ENCODE measurements around the gene DOLK. TPM values are rescaled to one million over a fixed set of nuclear protein-coding genes. Genes with fewer than 3 reads are reported as not detected.

The DOLK gene
- total and polyA plus RNA-seq, 2 donors (not counting 1 experiment from before 2014, with no cell fraction given), result 3.0 to 12.2 TPM

DNA sequence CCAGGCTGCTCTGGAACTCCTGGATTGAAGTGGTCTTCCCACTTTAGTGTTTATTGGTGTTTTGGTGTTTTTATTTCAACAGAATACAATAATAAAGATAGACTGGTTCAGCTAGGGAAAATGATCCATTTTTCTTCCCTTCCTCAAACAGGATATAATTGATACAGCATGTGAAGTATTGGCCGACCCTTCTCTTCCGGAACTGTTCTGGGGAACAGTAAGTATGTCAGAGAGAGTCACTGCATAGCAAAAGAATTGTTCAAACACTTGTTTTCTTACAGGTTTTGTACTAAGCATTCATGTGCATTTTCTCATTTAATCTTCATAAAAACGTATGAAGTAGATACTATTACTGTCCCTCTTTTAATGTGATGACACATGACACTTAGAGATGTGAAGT lies 31.7 kb upstream of the DOLK start:
- ChIA-PET CTCF (no interaction called here), POLR2A (no interaction called here)
- no peak for ATAC-seq (ENCODE audit: low read depth)

DNA sequence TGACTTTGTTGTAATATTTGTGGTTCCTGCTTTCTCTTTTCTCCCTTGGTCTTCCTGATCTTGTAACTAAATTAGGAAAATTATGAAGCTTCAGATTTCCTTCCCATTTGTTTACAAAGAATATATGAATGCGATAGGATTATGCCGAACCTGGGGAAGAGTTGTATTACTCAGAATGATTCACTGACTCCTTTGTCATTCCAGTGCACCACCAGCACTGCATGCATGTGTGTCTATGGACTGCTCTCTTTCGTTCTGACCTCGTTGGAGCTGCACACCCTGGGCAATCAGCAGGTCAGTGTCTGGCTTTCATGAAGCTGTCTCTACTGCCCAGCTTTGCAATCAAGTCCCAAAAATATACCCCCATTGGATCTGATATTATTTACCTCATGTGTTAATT lies 25.6 kb upstream of the DOLK start:
- ATAC-seq (ENCODE audit: low read depth) (no peak), DNase-seq (no peak)
- H3K27ac ChIP-seq (ENCODE audit: low read length in 2 of 2), result no peak overlapping the region
- no peak overlapping the region for H2AFZ ChIP-seq (ENCODE audit: insufficient read depth, low read depth, low read length, poor library complexity, severe bottlenecking)
- Mint-ChIP-seq H3K27ac (no peak overlapping the region), H3K4me1 (no peaks in the 10 kb centered on the region), H3K4me3 (no peak overlapping the region), H3K9me3 (ENCODE audit: insufficient read depth) (no peaks in the 10 kb centered on the region), H3K27me3 (no peaks in the 10 kb centered on the region)
- H3K79me2 ChIP-seq (ENCODE audit: control insufficient read depth, insufficient read depth, low read length), result peaks cover 3% of the 10 kb centered on the region
- H3K27me3 ChIP-seq (replicated peaks in 1 of 4; ENCODE audit: control extremely low read depth in 1 of 4, control insufficient read depth in 3 of 4, insufficient read depth in 4 of 4, low read length in 3 of 4), result no peaks in the 10 kb centered on the region
- intact Hi-C loops (cut with micrococcal nuclease), result no loop called here
- H3K9ac ChIP-seq (ENCODE audit: low read length), result no peak overlapping the region
- no peaks in the 10 kb centered on the region for H4K20me1 ChIP-seq (ENCODE audit: control insufficient read depth, insufficient read depth, low read length, poor library complexity, severe bottlenecking)
- peaks cover 0 to 81% of the 10 kb centered on the region in 2 experiments for H3K36me3 ChIP-seq (replicated peaks in 1 of 2; ENCODE audit: control extremely low read depth in 1 of 2, control insufficient read depth in 1 of 2, extremely low read depth in 1 of 2, insufficient read depth in 2 of 2, low read length in 1 of 2)
- no peaks in the 10 kb centered on the region for H3K4me1 ChIP-seq (ENCODE audit: control insufficient read depth in 2 of 2, insufficient read depth in 2 of 2, low read length in 2 of 2)
- POLR2A ChIA-PET, result no interaction called here
- CTCF ChIA-PET, result no interaction called here
- no peak overlapping the region for H3K4me2 ChIP-seq (replicated peaks; ENCODE audit: low read depth, low read length, poor library complexity, severe bottlenecking)
- H3K9me3 ChIP-seq (ENCODE audit: control extremely low read depth in 1 of 3, control insufficient read depth in 2 of 3, insufficient read depth in 1 of 3, low read length in 2 of 3), result no peaks in the 10 kb centered on the region
- 100% methylated on average over 4 of the region's 4 CpGs for WGBS (ENCODE audit: insufficient coverage)
- H3K4me3 ChIP-seq (ENCODE audit: control extremely low read depth in 1 of 5, extremely low read depth in 1 of 5, insufficient read depth in 1 of 5, low read depth in 2 of 5, low read length in 4 of 5), result no peak overlapping the region
- TF ChIP-seq, protein P1, sequence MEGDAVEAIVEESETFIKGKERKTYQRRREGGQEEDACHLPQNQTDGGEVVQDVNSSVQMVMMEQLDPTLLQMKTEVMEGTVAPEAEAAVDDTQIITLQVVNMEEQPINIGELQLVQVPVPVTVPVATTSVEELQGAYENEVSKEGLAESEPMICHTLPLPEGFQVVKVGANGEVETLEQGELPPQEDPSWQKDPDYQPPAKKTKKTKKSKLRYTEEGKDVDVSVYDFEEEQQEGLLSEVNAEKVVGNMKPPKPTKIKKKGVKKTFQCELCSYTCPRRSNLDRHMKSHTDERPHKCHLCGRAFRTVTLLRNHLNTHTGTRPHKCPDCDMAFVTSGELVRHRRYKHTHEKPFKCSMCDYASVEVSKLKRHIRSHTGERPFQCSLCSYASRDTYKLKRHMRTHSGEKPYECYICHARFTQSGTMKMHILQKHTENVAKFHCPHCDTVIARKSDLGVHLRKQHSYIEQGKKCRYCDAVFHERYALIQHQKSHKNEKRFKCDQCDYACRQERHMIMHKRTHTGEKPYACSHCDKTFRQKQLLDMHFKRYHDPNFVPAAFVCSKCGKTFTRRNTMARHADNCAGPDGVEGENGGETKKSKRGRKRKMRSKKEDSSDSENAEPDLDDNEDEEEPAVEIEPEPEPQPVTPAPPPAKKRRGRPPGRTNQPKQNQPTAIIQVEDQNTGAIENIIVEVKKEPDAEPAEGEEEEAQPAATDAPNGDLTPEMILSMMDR (IDR thresholded peaks at IDR 0.05), result no peak
- no peak for TF ChIP-seq EZH2 (IDR thresholded peaks at IDR 0.05; ENCODE audit: borderline replicate concordance, insufficient read depth, low read depth, low read length, poor library complexity, severe bottlenecking)

More for the DNA sequence above, 31.7 kb upstream of the DOLK start:
- Histone ChIP-seq H3K27me3 (replicated peaks in 1 of 4; ENCODE audit: control extremely low read depth in 1 of 4, control insufficient read depth in 3 of 4, insufficient read depth in 4 of 4, low read length in 3 of 4) (no peaks in the 10 kb centered on the region), H3K4me3 (ENCODE audit: control extremely low read depth in 1 of 5, extremely low read depth in 1 of 5, insufficient read depth in 1 of 5, low read depth in 2 of 5, low read length in 4 of 5) (no peak overlapping the region), H3K4me2 (replicated peaks; ENCODE audit: low read depth, low read length, poor library complexity, severe bottlenecking) (no peak overlapping the region), H3K79me2 (ENCODE audit: control insufficient read depth, insufficient read depth, low read length) (peaks cover 3% of the 10 kb centered on the region), H3K27ac (ENCODE audit: low read length in 2 of 2) (no peak overlapping the region), H3K9me3 (ENCODE audit: control extremely low read depth in 1 of 3, control insufficient read depth in 2 of 3, insufficient read depth in 1 of 3, low read length in 2 of 3) (no peaks in the 10 kb centered on the region), H4K20me1 (ENCODE audit: control insufficient read depth, insufficient read depth, low read length, poor library complexity, severe bottlenecking) (no peaks in the 10 kb centered on the region), H3K9ac (ENCODE audit: low read length) (no peak overlapping the region), H3K4me1 (ENCODE audit: control insufficient read depth in 2 of 2, insufficient read depth in 2 of 2, low read length in 2 of 2) (no peaks in the 10 kb centered on the region), H2AFZ (ENCODE audit: insufficient read depth, low read depth, low read length, poor library complexity, severe bottlenecking) (no peak overlapping the region), H3K36me3 (replicated peaks in 1 of 2; ENCODE audit: control extremely low read depth in 1 of 2, control insufficient read depth in 1 of 2, extremely low read depth in 1 of 2, insufficient read depth in 2 of 2, low read length in 1 of 2) (peaks cover 5 to 83% of the 10 kb centered on the region in 2 experiments)
- Mint-ChIP-seq H3K27ac (no peak overlapping the region), H3K4me3 (no peak overlapping the region), H3K27me3 (no peaks in the 10 kb centered on the region), H3K9me3 (ENCODE audit: insufficient read depth) (no peaks in the 10 kb centered on the region), H3K4me1 (no peaks in the 10 kb centered on the region)
- TF ChIP-seq EZH2 (IDR thresholded peaks at IDR 0.05; ENCODE audit: borderline replicate concordance, insufficient read depth, low read depth, low read length, poor library complexity, severe bottlenecking), result no peak
- TF ChIP-seq, protein P1 (IDR thresholded peaks at IDR 0.05), result no peak
- intact Hi-C loops (cut with micrococcal nuclease), result no loop called here
- DNase-seq, result no peak
- no CpG with 5 or more reads among the region's 3 CpGs for WGBS (ENCODE audit: insufficient coverage)
